ENCODE measurements around the gene ADGRG6. TPM values are rescaled to one million over a fixed set of nuclear protein-coding genes. Genes with fewer than 3 reads are reported as not detected.

ADGRG6 gene
- total RNA-seq, 1 donor from 2014 or later, result 2.5 TPM

- Mint-ChIP-seq H3K4me3 (ENCODE audit: unreplicated experiment) (no peak overlapping the region), H3K9me3 (ENCODE audit: low read depth) (no peaks in the 10 kb centered on the region), H3K36me3 (ENCODE audit: low read depth) (no peaks in the 10 kb centered on the region), H3K27me3 (ENCODE audit: low read depth) (no peaks in the 10 kb centered on the region), H3K27ac (ENCODE audit: unreplicated experiment) (no peak overlapping the region), H3K4me1 (ENCODE audit: low read depth) (no peaks in the 10 kb centered on the region)
- DNase-seq (ENCODE audit: low spot score), result no peak
- TF ChIP-seq, protein P1, sequence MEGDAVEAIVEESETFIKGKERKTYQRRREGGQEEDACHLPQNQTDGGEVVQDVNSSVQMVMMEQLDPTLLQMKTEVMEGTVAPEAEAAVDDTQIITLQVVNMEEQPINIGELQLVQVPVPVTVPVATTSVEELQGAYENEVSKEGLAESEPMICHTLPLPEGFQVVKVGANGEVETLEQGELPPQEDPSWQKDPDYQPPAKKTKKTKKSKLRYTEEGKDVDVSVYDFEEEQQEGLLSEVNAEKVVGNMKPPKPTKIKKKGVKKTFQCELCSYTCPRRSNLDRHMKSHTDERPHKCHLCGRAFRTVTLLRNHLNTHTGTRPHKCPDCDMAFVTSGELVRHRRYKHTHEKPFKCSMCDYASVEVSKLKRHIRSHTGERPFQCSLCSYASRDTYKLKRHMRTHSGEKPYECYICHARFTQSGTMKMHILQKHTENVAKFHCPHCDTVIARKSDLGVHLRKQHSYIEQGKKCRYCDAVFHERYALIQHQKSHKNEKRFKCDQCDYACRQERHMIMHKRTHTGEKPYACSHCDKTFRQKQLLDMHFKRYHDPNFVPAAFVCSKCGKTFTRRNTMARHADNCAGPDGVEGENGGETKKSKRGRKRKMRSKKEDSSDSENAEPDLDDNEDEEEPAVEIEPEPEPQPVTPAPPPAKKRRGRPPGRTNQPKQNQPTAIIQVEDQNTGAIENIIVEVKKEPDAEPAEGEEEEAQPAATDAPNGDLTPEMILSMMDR (IDR thresholded peaks at IDR 0.05), result no peak
Observed at GRCh38 chr6:142290851-142291250, 11.0 kb upstream of the ADGRG6 start.

DNA sequence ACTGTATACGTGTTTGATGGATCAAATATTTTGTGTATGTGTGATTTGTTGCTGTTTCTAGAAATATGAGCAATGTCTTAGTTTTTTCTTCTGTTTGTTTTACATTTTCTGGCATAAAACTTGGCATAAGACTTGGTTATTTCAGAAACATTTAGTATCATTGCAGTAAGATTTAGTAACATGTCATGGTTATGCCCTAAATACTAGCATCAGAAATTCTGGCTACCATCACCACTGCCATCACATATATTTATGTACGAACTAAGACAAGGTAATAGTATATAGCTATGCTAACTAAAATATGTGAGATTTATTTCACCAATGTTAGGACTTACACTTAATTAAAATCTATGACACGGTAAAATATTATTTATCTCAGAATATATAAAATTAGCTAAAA, 10.3 kb upstream of the ADGRG6 start:
- Mint-ChIP-seq H3K27me3 (ENCODE audit: low read depth) (no peaks in the 10 kb centered on the region), H3K27ac (ENCODE audit: unreplicated experiment) (no peak overlapping the region), H3K4me1 (ENCODE audit: low read depth) (no peaks in the 10 kb centered on the region), H3K36me3 (ENCODE audit: low read depth) (no peaks in the 10 kb centered on the region), H3K4me3 (ENCODE audit: unreplicated experiment) (no peak overlapping the region), H3K9me3 (ENCODE audit: low read depth) (no peaks in the 10 kb centered on the region)
- no peak for DNase-seq (ENCODE audit: low spot score)
- TF ChIP-seq, protein P1 (IDR thresholded peaks at IDR 0.05), result no peak

GRCh38 chr6:142292166-142292924, 9.5 kb upstream of the ADGRG6 start:
- Mint-ChIP-seq H3K9me3 (ENCODE audit: low read depth) (no peaks in the 10 kb centered on the region), H3K36me3 (ENCODE audit: low read depth) (no peaks in the 10 kb centered on the region), H3K27me3 (ENCODE audit: low read depth) (no peaks in the 10 kb centered on the region), H3K4me3 (ENCODE audit: unreplicated experiment) (no peak overlapping the region), H3K27ac (ENCODE audit: unreplicated experiment) (no peak overlapping the region), H3K4me1 (ENCODE audit: low read depth) (no peaks in the 10 kb centered on the region)
- no peak for DNase-seq (ENCODE audit: low spot score)
- TF ChIP-seq, protein P1 (IDR thresholded peaks at IDR 0.05), result no peak

- Mint-ChIP-seq H3K27ac (ENCODE audit: unreplicated experiment) (no peak overlapping the region), H3K27me3 (ENCODE audit: low read depth) (no peaks in the 10 kb centered on the region), H3K36me3 (ENCODE audit: low read depth) (no peaks in the 10 kb centered on the region), H3K4me3 (ENCODE audit: unreplicated experiment) (no peak overlapping the region), H3K4me1 (ENCODE audit: low read depth) (peaks cover 5% of the 10 kb centered on the region), H3K9me3 (ENCODE audit: low read depth) (no peaks in the 10 kb centered on the region)
- TF ChIP-seq, protein P1 (IDR thresholded peaks at IDR 0.05), result no peak
- DNase-seq (ENCODE audit: low spot score), result no peak
Observed at GRCh38 chr6:142293121-142293520, 8.7 kb upstream of the ADGRG6 start.

DNA sequence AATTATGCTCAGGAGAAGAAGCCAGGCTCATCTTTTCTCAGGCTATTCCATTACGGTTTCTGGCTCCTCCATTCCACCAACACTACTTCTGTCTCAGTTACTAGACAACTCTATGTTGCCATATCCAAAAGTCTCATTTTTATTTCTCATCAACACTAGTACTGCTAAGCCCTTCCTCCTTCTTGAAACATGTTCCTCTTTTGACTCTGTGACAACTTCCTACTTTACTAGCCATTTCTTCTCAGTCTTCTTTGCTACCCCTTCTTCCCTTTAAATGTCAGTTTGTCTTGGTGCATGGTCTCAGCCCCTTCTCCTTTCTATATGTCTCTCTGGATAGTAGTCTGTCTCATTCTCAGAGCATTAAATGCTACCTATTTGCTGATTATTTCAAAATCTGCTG, 7.1 kb upstream of the ADGRG6 start:
- Mint-ChIP-seq H3K27ac (ENCODE audit: unreplicated experiment) (no peak overlapping the region), H3K27me3 (ENCODE audit: low read depth) (no peaks in the 10 kb centered on the region), H3K36me3 (ENCODE audit: low read depth) (no peaks in the 10 kb centered on the region), H3K9me3 (ENCODE audit: low read depth) (no peaks in the 10 kb centered on the region), H3K4me1 (ENCODE audit: low read depth) (peaks cover 9% of the 10 kb centered on the region), H3K4me3 (ENCODE audit: unreplicated experiment) (no peak overlapping the region)
- TF ChIP-seq, protein P1 (IDR thresholded peaks at IDR 0.05), result no peak
- DNase-seq (ENCODE audit: low spot score), result no peak
